Dedifferentiated amniotic fluid mesenchymal stem cell (primary cell): Measurements from ENCODE around the gene ARHGEF12.
A peak's percentile ranks its signal among the peaks of the same experiment; 100 is the strongest.

Experiments used
- DNase-seq: peaks from one replicate; pipeline ENCODE4 v3.0.0-alpha.2; 2016; ENCODE audit errors: extremely low spot score

The ARHGEF12 gene

DNA sequence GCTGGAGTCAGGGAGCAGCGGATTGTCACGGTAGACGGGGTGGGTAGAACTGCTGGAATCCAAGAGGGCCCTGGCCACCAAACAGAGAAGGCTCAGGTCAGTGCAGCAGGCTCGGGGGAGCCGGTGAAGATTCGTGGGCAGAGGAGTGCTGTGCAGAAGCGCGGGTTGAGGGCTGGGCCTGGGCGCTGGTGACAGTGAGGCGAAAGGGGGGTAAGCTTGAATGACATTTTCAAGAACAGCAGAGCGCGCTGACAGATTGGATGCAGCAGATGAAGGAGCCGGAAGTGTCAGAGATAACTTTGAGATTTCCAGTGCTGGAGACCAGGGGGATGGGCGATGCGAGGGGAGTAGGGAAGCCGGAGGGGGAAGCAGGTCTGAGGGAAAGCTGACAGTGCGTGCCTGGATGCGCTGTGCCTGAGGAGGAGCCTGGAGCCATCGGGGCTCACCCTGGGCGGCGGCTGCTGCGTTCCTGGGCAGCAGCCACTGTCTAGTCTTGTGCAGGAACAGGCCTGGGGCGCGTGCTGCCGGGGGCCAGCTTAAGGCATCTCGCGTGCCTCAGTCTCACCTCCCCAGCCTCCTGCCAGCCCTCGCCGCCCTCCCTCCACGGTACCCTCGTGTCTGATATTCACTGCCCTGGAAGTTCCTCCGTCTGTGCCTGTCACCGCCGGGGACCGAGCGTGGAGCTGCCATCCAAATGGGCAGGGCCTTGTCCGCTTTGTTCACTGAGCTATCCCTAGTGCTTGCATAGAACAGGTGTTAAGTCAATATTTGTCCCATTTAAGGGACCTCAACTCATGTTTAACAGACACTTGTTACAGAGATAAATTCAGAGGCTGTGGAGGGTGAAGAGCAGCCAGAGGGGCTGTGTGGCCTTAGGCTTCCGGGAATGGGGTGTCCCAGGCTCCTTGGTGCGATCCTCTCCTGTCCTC, 180.5 kb downstream of the ARHGEF12 start:
- DNase-seq: no peak

DNA sequence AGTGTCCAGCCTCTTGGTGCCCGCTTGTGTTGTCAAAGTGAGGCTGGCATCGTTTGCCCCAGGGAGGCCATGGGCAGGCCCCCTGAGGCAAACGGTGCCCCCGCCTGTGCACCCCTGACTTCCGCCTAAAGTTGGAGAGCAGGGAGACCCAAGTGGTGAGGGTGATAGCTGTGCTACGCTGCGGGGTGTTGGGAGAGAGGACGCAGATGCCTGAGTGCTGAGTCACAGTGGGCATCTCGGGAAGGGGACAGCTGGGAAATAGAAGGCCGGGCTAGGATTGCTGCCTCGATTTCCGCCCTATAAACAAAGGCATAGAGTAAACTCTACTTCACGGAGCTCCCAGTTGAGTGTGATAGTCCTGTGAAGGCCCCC, 181.2 kb downstream of the ARHGEF12 start:
- DNase-seq: no peak

DNA sequence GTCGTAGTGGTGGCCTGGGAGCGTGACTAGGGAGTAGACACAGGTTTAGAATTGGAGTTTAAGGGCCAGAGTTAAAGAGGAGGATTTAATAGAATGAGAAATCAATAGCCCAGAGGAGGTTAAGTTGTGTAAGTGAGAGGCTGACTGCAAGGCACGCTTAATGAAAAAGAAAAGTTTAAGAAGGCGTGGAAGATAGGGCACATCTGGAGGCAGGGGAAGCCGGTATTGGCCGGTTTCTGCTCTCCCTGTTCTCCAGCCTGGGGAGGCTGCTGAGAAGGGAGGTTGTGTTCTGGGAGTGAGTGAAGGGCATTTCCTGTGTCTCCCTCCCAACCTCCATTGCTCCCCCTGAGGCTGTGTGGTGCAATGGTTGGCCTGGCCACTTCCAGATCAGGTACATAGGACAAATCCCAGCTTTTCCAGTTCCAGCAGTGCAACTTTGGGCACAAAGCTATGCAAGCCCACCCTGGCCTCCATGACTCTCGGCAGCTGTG, 181.6 kb downstream of the ARHGEF12 start:
- no peak for DNase-seq

DNA sequence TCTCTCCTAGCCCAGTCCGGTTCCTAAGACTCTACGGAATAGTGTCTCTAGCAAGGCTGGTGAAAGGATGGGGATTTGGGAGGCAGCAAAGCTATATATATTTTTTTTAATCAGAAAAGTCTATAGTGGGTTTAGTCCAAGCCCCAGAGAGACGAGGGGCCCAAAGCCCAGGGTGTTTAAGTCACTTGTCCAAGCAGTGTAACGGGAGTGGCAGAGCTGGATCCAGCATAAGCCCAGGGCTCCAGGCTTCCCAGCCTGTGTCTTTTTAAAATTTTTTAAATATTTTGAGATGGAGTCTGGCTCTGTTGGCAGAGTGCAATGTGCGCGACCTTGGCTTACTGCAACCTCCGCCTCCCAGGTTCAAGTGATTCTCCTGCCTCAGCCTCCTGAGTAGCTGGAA, 182.1 kb downstream of the ARHGEF12 start:
- DNase-seq: no peak

DNA sequence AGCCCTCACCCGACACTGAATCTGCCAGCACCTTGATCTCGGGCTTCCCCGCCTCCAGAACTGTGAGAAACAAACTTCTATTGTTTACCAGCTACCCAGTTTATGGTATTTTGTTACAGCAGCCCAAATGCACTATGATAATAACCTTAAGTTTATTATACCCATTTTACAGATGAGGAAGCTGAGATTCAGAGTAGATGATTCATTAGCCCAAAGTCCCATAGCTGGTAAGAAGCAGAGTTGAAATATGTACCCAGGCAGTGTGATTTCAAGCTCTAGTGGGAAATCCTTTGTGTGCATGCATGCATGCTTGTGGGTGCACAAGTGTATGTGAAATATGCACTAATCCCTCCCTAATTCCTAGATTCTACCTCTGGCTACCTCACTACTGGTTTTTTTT, 183.3 kb downstream of the ARHGEF12 start:
- DNase-seq: no peak

DNA sequence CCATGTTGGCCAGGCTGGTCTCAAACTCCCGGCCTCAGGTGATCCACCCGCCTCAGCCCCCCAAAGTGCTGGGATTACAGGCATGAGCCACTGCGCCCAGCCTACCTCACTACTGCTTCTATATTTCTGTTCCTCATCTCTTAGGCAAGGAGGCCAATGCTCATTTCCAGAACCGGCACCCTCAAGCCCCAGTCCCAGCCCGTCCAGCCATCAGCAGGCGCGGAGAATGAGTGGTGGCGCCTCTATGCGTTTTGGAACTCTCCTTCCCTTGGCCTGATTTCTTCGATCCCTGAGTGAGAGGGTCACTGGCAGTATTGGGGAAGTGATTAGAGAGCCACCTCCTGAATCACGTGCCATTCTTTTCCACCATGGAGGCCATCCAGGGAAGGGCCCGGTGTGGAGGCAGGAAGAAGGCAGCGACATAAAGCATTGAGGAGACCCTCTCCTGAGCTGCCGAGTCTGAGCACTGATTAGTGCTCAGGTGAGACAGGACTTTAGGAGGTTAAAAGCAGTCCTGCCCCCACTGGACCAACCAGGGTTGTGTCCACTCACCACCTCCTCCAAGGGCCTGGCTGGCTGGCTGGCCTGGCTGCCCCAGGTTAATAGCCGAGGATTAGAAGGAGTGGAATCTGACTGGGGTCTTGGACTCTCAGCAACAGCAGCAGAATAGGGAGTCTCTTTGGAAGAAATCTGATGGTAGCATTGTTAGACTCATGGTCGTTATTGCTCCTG, 184.0 kb downstream of the ARHGEF12 start:
- DNase-seq: no peak

DNA sequence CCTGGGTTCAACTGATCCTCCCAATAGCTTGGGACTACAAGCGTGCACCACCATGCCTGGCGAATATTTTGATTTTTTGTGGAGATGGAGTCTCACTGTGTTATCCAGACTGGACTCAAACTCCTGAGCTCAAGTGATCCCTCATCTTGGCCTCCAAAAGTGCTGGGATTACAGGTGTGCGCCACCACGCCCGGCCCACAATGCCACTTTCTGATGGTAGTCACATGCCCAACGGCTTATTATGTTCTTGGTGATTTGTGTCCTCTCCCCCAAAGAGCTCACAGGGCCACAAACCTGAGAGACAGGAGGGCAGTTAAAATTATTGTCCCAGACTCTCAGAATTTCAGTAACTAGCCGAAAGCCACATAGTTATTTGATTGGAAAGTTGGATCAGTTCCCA, 185.0 kb downstream of the ARHGEF12 start:
- DNase-seq: no peak

DNA sequence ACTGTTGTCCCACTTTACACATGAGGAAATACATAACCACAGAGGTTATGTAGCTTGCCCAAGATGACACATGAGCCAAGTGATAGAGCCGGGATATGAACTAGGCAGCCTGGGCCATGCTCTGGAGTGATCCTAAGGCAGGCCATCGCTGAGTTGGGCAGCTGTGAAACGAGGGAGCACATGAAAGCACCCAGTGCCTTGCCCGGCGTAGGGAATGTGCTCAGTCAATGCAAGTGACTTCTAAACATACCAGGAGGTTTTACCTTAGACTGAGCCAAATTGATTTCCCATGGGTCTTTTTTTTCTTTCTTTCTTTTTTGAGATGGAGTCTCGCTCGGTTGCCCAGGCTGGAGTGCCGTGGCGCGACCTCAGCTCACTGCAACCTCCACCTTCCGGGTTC, 185.8 kb downstream of the ARHGEF12 start:
- DNase-seq: no peak

DNA sequence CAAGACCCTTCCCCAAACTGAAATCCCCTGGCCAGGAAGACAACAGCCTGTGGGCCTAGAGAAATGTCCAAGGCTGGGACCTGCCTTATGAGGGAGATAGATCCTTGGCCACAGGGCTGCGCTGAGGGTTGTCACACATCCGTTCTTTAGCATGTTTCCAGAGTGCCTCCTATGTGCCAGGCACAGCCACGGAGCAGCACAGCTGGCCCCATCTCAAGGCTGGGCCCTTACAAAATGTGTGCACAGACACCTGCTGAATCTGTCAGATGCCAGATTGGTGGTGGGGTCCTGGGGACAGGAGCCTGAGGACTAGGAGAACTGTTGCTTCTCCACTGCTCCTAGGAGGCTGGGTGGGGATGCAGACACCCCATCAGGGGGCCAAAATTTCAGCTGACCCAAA, 186.5 kb downstream of the ARHGEF12 start:
- DNase-seq: no peak

DNA sequence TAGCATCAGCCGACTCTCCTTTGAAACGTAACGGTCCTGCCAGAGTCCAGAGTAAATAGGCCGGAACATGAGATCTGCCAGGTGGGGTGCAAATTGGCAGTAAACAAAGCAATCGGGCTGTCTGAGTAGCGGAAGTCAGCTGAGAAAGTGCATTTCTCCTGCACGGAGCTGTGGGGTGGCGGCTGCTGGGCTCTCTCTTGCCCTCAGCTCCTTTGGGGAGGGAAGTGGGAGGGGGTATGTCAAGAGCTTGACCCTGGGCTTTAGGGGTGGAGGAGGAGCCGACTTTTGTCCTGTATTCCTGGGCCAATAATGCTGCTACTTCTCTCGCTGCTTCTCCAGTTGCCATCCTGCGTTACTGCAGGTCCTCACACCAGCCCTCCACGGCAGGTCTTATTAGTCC, 187.0 kb downstream of the ARHGEF12 start:
- no peak for DNase-seq

DNA sequence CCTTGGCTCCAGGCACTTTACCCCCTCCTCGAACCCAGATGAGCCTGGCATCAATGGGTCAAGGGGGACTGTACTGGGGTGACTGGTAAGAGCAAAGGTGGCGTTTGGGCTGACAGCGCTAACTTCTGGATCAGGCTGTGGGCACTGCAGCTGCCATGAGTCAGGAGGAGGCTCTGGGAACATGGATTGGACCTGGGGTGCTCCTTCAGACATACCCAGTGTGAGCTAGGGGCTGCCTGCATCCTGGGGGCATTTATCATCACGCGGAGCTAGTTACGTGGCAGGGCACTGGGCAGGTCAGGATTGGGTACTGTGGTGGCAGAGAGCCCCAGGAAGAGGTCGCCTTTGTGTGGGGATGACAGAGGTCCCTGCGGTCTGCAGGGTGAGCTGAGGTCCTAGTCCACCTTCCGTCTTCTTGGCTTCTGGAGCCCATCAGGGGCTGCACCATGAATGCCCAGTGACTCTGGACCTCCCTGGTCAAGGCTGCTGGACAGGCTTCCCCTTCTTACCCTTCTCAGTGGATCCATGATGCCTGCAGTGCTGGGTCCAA, 188.4 kb downstream of the ARHGEF12 start:
- DNase-seq: no peak

DNA sequence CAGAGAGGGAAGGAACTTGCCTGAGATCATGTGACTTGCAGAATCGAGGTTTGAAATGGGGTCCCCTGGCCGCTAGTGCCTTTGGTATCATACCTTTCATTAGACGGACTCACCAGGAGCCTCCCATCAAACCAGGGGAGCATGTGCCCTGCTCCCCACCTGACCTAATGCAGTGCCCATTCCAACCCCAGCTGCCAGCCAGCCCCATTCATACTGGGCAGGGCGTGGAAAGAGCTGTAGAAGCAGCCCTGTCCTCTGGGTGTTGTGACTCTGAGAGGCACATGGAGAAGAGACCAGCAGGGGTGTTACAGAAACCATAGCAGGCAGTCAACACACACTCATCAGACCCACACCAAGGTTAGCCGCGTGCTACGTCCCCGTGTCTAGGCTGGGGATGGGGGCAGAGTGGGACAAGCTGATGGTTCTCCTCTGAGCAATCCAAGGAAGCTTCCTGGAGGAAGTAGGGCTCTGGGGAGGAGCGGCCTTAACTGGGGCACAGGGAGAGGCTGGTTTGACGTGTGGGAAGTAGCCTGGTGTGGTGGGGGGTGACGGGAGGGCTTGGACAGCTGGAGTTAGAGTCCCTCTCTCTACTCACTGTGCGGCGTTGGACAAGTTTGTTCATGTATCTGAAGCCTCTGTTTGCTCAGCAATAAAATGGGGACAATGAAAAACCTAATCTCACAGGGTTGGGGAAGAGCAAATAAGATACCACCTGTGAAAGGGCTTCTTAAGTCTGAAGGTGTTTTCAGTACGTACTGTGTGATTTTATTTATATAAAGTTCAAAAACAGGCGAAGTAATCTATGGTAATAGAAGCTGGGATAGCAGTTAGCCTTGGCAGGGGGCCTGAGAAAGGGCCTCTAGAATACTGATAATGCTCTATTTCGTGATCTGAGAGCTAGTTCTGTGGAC, 189.3 kb downstream of the ARHGEF12 start:
- no peak for DNase-seq

DNA sequence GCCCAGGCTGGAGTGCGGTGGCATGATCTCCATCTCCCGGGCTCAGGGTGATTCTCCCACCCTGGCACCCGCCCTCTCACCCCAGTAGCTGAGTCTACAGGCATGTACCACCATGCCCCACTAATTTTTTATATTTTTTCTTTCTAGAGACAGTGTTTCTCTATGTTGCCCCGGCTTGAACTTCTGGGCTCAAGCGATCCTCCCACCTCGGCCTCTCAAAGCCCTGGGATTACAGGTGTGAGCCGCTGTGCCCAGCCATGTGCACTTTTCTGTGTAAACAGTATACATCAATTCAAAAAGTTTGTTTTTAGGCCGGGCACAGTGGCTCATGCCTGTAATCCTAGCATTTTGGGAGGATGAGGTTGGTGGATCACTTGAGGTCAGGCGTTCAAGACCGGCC, 190.0 kb downstream of the ARHGEF12 start:
- no peak for DNase-seq

DNA sequence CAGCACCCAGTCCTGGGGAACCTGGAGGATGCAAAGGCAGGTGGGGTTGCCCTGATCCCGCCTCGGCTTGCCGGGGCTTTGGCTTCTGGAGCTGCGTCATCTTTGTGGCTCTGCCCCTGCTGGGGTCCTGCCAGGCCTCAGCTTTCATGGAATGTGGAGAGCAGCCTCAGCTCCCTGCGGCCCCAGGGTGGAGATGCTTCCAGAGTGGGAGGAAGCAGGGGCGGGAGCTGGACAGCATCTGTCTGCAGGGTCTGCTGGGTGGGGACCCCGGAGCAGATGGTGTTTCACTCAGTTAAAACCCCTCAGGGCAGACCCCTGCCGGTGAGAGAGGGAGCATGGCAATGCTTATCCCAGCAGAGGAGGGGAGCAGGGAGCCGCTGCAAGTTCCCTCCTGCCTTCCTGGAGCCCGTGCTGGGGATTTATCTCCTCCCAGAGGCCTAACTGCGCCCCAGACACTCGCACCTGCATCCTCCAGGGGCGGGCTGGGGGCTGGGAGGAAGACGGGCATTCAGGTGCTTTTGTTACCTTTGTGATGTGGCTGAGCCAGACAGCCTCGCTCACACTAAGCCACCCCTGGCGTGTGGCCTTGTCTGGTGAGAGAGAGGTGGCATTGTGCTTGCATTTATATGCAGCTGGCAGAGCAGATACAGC, 191.0 kb downstream of the ARHGEF12 start:
- DNase-seq: peak; percentile 41

DNA sequence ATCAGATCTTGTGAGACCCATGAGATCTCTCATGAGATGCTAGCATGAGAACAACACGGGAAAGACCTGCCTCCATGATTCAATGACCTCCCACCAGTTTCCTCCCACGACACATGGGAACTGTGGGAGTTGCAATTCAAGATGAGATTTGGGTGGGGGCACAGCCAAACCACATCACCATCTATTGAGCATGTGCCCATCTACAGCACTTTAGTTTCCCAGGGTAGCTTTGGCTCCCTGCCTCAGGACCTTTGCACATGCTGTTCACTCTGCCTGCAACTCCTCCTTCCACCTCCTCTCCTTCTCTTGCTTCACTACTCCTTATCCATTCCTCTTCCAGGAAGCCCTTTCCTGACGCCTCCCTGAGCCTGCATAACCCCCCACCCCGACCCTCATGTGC, 192.5 kb downstream of the ARHGEF12 start:
- DNase-seq: no peak

DNA sequence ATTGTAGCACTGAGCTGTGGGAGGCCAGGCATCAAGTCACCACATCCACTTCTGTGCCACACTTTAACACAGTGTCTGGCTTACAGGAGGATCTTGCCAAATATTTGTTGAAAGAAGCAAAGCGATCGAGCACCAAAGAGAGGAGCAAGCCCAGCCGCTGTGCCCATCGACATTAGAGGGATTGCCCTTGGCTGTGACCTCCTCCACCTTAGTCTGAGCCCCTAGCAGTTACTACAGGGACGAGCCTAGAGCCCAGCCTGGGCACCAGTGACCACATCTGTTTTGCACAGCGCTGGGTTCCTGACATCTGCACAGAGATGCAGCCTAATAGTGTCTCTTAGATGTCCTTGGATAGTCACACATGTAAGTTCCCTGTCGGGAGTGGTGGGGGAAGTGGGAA, 193.0 kb downstream of the ARHGEF12 start:
- DNase-seq: no peak

DNA sequence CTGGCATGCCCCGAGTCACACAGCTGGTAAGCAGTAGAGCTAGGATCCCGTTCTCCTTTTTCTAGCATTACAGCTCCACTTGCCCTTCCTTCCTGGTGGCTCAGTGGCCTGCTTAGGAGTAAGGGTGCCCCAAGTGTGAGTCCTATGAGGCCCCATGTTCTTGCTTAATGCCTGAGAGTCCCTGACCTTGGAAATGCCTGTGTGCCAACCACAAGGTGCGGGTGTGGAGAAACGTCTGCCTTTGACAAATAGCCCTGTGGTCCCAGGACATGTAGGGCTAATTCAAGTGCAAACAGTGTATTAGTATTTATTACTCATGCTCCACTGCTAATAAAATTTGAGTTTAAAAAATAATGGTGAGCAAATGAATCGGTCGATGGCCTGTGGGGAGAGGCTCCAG, 193.7 kb downstream of the ARHGEF12 start:
- no peak for DNase-seq

DNA sequence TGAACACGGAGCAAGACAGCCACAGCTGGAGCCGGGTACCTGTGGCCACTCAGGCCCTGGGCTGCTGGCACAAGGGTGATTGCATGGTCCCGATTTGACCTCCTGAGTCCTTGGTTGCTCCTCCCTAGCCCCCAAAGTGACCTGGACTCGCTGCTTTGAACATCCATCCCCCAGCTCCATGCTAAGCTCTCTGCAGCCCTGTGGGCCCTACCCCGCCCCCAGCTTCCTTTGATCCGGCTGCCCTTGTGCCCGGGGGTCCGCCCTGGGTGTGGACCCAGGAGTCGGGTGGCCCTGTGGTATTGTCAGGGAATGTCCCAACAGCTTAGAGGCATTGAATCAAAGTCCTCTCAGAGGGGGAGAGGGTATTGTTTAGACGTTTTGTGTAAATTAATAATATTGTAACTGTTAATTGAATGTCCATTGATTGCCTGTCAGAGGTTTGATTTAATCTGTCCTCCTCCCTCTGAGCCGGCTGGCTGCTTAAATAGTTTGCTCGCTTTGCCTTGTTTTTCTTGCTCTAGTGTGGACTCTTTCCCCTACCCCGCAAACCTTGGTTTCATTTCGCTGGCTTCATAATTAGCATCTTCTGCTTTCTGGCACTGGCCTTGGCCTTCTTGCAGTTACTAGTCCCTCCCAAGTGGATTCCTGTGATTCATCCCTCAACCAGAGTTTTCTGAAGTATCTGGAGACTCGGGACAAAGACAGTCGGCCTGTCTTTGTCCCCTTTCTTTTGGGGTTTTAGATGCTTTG, 196.0 kb downstream of the ARHGEF12 start:
- DNase-seq: peak; percentile 59

DNA sequence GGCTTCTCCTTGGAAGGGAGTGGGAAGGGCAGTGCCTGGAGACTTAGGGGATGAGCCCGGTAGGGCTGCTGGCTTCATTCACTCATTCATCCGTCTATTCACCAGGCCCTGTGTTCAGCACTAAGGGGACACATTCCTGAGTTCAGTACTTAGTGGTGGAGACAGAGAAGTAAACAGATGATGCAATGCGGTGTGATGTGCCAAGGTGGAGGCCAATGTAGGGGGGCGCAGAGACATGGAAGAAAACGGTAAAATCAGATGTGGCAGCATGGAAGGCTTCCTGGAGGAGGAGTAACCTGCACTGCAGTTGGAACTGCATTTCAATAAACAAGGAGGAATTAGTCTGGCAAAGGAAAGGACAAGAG, 196.6 kb downstream of the ARHGEF12 start:
- no peak for DNase-seq

DNA sequence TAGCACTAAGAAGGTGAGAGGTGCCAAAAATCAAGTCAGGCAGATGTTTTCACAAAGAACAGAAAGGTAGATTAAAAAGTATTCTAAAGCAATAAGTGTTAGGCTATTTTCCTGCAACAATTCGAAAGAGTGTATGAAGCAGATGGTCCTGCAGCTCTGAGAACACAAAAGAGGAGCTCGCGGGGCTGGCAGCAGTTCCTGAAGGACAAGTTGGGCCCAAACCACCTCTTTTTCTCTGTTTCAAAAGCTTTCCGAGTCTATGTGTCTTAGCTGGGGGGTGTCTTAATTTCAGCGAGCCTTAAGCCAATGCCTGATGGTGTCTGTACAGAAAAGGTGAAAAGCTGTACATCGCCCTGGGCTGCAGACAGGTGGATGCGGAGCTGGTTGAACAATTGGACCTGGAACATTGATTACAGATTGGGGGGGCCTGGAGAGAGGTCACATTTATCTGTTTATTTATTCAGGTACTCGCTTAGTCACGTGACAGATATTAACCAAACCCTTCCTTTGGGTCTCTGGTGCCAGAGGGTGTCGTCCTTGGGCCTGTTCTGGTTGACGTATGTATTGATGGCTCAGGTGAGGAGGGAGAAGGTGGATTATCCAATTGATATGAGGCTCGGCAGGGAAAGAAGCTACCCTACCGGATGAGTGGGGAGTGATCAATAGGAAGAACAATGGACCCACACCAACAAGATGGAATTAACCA, 200.0 kb downstream of the ARHGEF12 start:
- no peak for DNase-seq
